Heart left ventricle (tissue), 13 donors: ENCODE data around the gene UQCRC1.

Source experiments
- POLR2A ChIP-seq, 2 donors: fragments of 450-650 bp; IDR thresholded peaks; one replicate each; pipeline ENCODE4 v1.6.1; 2017; ENCODE audit warnings: antibody characterized with exemption in 2 of 2, mild to moderate bottlenecking in 2 of 2, moderate library complexity in 2 of 2
- TF ChIP-seq, protein P1 (sequence below), 12 donors: fragments of 200-600 bp; sonication (generic) in 4 of 12; IDR thresholded peaks; one replicate each; pipeline versions ENCODE4 v1.5.0 to v1.8.0; 2018 to 2022; ENCODE audit warnings: antibody characterized with exemption in 12 of 12, mild to moderate bottlenecking in 5 of 12
- donor health status: ischemic (EF 13 %, LVEDD 7.1; RV severe dilation, severe dysfunction).
- donor health status: DM: no; HTN: yes; CAD: no.
- donor health status: DM: no; HTN: no; CAD: no.
- donor health status: ischemic (EF 25% LVEDD 6.9; RV normal size, moderate dysfunction).
- donor health status: ischemic (EF 25% LVEDD 5.7; RV mildly dilated, moderate dysfunction).
- donor health status: ischemic (EF 35%, LVEDD 5.7; RV mildly dilated, moderate dysfunction).
- donor health status: nonischemic (EF 11% LVEDD 7.7; RV severe dilation, severe dysfunction).
- donor health status: DM: yes; HTN: yes; CAD: no.
- donor health status: PGD.
- donor health status: ischemic (EF 29% LVEDD 5.4; RV normal size, mild dysfunction).
- donor health status: nonischemic (EF 23%, LVEDD 6.1; RV moderate dilation, normal function).

DNA sequence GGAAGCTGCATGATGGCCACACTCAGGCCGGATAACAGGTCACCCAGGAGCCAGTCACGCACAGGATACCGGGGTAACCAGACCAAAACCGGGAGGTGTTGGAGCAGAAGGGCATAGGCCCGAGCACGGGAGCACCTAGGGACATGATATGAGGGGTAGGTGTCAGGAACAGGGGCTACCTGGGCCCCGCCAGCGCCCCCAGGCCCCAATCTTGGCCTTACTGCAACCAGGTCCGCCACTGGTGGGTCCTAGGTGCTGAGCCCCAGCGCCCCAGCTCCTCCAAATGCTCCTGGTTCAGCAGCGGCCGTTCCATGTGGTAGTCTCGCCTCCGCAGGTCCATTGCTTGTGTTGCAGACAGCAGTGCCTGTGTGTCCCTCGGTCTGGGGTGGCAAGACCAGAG is 23.8 kb upstream of the UQCRC1 start:
- no peak for TF ChIP-seq POLR2A (IDR thresholded peaks at IDR 0.05)
- TF ChIP-seq, protein P1, sequence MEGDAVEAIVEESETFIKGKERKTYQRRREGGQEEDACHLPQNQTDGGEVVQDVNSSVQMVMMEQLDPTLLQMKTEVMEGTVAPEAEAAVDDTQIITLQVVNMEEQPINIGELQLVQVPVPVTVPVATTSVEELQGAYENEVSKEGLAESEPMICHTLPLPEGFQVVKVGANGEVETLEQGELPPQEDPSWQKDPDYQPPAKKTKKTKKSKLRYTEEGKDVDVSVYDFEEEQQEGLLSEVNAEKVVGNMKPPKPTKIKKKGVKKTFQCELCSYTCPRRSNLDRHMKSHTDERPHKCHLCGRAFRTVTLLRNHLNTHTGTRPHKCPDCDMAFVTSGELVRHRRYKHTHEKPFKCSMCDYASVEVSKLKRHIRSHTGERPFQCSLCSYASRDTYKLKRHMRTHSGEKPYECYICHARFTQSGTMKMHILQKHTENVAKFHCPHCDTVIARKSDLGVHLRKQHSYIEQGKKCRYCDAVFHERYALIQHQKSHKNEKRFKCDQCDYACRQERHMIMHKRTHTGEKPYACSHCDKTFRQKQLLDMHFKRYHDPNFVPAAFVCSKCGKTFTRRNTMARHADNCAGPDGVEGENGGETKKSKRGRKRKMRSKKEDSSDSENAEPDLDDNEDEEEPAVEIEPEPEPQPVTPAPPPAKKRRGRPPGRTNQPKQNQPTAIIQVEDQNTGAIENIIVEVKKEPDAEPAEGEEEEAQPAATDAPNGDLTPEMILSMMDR (IDR thresholded peaks at IDR 0.05), result no peak
